Right lobe of liver (tissue), 4 donors: ENCODE data around the gene AFMID.

Experiments used
- POLR2A ChIP-seq: fragments of 450-650 bp; IDR thresholded peaks from one replicate; pipeline ENCODE4 v1.6.1; 2017; ENCODE audit warnings: antibody characterized with exemption, mild to moderate bottlenecking
- TF ChIP-seq, protein P1 (sequence below), 4 donors: fragments of 200-600 bp in 3 of 4; fragments of 450-650 bp in 1 of 4; IDR thresholded peaks; one replicate each; pipeline versions ENCODE4 v1.5.1 to v1.8.0; 2016 to 2022; ENCODE audit warnings: antibody characterized with exemption in 4 of 4, mild to moderate bottlenecking in 2 of 4
- donor health status: DM: no; HTN: no; CAD: no.
- donor health status: DM: no; HTN: no; CAD: no.
- donor health status: DM: no; HTN: yes; CAD: no.

DNA sequence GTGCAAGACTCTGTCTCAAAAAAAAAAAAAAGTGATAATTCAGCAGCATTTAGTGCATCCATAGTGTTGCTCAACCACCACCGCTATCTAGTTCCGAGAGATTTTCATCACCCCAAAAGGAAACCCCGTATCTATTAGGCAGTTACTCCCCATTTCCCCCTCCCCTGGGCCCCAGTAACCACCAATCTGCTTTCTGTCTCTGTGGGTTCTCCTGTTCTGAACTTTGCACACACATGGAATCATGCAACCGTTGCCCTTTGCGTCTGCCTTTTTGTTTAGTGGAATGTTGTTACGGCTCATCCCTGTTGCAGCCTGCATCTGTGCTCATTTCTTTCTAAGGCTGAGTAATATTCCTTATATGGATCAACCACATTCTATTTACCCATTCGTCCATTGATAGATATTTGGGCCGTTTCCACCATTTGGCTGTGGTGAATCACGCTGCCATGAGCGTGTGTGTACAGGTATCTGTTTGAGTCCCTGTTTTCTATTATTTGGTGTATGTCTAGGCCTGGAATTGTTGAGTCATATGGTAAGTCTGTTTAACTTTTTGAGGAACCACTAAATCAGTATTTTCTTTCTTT, 27.5 kb upstream of the AFMID start:
- TF ChIP-seq, protein P1, sequence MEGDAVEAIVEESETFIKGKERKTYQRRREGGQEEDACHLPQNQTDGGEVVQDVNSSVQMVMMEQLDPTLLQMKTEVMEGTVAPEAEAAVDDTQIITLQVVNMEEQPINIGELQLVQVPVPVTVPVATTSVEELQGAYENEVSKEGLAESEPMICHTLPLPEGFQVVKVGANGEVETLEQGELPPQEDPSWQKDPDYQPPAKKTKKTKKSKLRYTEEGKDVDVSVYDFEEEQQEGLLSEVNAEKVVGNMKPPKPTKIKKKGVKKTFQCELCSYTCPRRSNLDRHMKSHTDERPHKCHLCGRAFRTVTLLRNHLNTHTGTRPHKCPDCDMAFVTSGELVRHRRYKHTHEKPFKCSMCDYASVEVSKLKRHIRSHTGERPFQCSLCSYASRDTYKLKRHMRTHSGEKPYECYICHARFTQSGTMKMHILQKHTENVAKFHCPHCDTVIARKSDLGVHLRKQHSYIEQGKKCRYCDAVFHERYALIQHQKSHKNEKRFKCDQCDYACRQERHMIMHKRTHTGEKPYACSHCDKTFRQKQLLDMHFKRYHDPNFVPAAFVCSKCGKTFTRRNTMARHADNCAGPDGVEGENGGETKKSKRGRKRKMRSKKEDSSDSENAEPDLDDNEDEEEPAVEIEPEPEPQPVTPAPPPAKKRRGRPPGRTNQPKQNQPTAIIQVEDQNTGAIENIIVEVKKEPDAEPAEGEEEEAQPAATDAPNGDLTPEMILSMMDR (IDR thresholded peaks at IDR 0.05), result no peak
- no peak for TF ChIP-seq POLR2A
